Measurements from ENCODE around the gene TLK1.

Gene TLK1

DNA sequence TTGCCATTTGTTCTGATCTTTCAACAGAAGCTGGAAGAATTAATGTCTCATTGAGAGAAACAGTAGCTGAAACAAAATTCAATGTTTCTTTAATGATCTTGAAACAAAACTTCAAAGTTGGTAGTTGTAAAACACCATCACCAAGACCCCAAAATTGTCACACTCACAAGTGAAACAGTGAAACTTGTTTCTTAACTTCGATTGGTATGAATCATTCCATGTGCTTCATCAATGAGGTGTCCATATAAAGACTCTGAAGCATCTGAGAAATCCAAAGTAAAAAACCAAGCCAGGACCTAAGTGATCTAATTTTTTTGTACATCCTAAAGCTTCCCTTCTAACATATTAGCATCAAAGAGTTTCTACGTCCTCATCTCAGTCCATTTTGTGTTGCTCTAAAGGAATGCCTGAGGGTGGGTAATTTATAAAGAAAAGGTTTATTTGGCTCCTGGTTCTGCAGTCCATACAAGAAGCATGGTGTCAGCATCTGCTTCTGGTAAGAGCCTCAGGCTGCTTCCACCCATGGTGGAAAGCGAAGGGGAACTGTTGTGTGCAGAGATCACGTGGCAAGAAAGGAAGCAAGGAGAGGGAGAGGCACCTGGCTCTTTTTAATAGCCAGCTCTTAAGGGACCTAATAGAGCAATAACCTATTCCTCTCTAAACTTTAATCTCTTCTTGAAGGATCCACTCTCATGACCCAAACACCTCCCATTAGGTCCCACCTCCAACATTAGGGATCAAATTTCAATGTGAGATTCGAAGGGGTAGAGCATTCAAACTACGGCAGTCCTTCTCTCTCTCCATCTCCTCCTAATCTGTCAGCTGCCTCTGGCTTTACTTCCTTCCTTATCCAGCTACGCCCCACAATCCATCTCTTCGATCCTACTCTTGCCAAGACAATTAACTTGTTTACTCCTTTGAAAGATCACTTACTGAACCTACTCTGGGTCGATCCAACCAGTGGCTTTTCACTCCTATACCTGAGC, 20.7 kb upstream of the TLK1 start:
- no peak overlapping the region for H3K4me3 ChIP-seq (ENCODE audit: low read depth, low read length)

DNA sequence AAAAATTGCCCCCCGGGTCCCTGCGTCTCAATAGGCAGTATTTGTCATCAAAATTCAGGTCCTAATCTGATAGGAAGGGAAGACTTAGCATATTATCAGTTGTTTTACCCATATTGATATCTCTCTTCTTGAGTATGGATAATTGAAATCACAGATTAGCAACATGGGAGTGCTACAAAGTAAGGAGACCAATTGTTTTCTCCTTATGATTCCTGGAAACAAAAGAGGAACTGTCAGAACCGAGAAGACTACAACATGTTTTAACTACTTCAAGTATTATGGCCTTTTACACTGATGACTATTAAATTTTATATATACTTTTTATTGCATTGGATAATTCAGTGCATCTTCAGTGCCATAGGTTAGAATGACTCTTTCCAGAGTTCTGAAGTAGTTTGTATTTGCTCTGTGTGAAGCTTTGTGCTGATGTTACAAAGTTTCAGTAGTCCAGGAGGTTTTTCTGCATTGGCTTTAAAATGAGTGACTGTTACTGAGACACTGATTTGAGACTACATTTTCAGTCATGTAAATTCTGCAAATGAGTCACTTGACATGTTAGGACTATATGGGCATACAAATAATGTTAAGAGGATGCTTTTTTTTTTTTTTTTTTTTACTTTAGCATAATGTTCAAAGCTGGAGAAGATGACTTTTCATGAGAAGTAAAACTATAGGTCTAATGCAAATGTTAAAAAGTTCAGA, 19.7 kb upstream of the TLK1 start:
- TF ChIP-seq, protein P1, sequence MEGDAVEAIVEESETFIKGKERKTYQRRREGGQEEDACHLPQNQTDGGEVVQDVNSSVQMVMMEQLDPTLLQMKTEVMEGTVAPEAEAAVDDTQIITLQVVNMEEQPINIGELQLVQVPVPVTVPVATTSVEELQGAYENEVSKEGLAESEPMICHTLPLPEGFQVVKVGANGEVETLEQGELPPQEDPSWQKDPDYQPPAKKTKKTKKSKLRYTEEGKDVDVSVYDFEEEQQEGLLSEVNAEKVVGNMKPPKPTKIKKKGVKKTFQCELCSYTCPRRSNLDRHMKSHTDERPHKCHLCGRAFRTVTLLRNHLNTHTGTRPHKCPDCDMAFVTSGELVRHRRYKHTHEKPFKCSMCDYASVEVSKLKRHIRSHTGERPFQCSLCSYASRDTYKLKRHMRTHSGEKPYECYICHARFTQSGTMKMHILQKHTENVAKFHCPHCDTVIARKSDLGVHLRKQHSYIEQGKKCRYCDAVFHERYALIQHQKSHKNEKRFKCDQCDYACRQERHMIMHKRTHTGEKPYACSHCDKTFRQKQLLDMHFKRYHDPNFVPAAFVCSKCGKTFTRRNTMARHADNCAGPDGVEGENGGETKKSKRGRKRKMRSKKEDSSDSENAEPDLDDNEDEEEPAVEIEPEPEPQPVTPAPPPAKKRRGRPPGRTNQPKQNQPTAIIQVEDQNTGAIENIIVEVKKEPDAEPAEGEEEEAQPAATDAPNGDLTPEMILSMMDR (IDR thresholded peaks at IDR 0.05; ENCODE audit: borderline replicate concordance, insufficient read depth, low read depth, low read length), result no peak
- H3K4me3 ChIP-seq (ENCODE audit: low read depth, low read length), result no peak overlapping the region

More for the DNA sequence above, 20.7 kb upstream of the TLK1 start:
- TF ChIP-seq, protein P1 (IDR thresholded peaks at IDR 0.05; ENCODE audit: borderline replicate concordance, insufficient read depth, low read depth, low read length), result no peak

DNA sequence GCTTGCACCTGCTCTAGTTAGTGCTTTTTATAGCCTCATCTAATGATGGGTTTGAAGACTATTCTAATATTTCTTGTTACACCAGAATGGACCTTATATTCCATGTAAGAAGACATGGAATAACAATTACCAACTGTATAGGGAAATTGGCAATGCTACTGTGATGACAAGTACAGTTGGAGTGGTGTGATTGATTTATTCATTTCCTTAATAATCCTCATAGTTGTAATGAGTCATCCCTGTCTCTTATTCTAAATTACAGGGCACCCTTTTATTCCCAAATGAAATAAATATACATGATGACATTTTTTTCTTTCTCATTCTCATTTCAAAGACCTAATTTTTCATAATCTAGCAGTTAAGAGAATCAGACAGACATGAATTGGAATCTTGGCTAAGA, 18.3 kb upstream of the TLK1 start:
- TF ChIP-seq, protein P1 (IDR thresholded peaks at IDR 0.05; ENCODE audit: borderline replicate concordance, insufficient read depth, low read depth, low read length), result no peak
- H3K4me3 ChIP-seq (ENCODE audit: low read depth, low read length), result no peak overlapping the region

DNA sequence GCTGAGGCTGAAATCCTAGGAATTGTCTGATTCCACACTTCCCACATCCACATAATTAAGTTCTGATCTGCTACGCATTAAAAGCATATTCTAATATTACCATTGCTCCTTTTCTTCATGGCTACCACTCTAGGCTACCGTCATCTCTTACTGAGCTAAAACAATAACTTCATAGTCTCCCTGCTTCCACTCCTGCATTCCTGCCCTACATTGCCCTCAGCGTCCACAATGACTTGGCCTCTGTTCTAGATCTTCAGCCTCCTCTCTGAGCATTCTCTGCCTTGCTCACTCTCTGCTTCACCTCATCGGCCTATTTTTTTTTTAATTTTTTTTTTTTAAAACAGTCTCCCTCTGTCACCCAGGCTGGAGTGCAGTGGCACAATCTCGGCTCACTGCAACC, 15.8 kb upstream of the TLK1 start:
- H3K4me3 ChIP-seq (ENCODE audit: low read depth, low read length), result no peak overlapping the region
- TF ChIP-seq, protein P1 (IDR thresholded peaks at IDR 0.05; ENCODE audit: borderline replicate concordance, insufficient read depth, low read depth, low read length), result no peak

DNA sequence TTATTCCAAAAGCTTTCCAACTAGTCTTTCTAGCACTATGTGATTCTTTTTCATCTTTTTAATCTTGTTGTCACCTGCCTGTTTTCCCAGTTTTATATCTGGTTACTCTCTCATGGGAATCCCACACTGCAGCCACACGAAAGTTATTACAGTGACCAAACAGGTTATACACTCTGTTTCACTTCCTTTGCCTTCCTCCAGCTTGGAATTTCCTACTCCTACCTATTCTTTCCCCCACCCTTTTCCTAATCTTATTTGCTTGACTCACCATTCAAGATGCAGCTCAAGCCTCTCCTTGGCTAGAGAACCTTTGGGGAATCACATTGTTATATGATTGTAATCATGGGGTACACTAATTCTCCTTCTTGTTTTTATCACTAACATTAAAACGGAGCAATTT, 13.4 kb upstream of the TLK1 start:
- TF ChIP-seq, protein P1 (IDR thresholded peaks at IDR 0.05; ENCODE audit: borderline replicate concordance, insufficient read depth, low read depth, low read length), result no peak
- no peak overlapping the region for H3K4me3 ChIP-seq (ENCODE audit: low read depth, low read length)

DNA sequence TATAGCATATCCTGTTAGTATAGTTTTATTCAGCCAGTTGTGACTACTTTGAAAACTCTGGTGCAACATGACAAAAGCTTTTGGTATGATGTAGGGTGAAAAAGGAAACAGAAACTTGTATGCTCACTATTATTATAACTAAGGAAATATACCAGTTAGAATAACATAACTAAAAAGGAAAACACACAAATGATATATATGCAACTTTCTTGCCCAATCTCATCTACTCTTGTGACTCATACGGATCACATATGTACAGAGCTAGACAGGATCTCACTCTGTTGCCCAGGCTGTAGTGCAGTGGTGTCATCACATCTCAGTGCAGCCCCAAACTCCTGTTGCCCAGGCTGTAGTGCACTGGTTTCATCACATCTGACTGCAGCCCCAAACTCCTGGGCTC, 12.4 kb upstream of the TLK1 start:
- TF ChIP-seq, protein P1 (IDR thresholded peaks at IDR 0.05; ENCODE audit: borderline replicate concordance, insufficient read depth, low read depth, low read length), result no peak
- no peak overlapping the region for H3K4me3 ChIP-seq (ENCODE audit: low read depth, low read length)
